Measurements from ENCODE around the gene IFT81. TPM values are rescaled to one million over a fixed set of nuclear protein-coding genes. Genes with fewer than 3 reads are reported as not detected.

IFT81 gene
- total and polyA plus RNA-seq, 2 donors = 7.3 to 8.0 TPM

DNA sequence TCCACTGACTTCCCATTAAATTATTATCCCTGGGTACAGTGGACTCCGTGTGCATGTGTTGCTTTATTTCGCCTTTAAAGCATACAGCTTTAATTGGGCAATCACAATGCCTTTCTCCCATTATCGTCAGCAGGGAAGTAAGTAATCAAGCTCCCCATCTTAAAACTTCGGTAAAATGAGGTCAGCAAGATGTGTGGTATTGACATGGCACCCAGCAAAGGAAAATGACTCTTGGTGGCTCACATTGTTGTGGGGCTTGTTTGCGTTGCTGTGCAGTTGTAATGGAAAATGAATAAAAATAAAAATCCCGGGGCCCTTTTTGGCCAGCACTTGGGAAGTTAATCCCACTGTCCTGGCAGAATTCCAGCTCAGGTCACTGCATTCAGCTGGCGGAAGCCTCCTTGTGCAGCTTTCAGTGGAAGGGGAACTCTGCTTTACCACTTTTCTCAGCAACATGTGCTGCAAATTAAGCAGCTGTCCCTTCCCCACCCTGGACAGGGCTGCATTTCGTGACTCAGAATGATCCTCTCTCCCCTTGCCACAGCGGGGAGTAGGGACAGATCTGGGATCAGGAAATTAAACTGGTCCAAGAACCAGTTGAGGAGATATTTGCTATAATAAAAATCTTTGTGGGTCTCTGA, 142.9 kb downstream of the IFT81 start:
- no peaks in the 10 kb centered on the region for H3K36me3 ChIP-seq (ENCODE audit: control insufficient read depth in 2 of 2, insufficient read depth in 2 of 2, low read length in 1 of 2)
- peaks cover 4 to 9% of the 10 kb centered on the region in 2 donors for H3K4me1 ChIP-seq (ENCODE audit: control insufficient read depth in 2 of 2, insufficient read depth in 2 of 2, low read length in 2 of 2)
- DNase-seq (ENCODE audit: low read depth in 6 of 9, low spot score in 9 of 9) = no peak
- no peaks in the 10 kb centered on the region for H3K9me3 ChIP-seq (ENCODE audit: control insufficient read depth in 2 of 2, insufficient read depth in 1 of 2, low read length in 1 of 2)
- no peaks in the 10 kb centered on the region for H3K27me3 ChIP-seq (ENCODE audit: control insufficient read depth in 2 of 2, insufficient read depth in 1 of 2, low read length in 1 of 2)
- H3K27ac ChIP-seq (ENCODE audit: low read depth in 1 of 2, low read length in 1 of 2) = peak overlapping the region in 1 of 2 donors; percentile 46
- H3K4me3 ChIP-seq (ENCODE audit: low read length in 2 of 2) = no peak overlapping the region
- WGBS = 76% methylated on average over 9 of the region's 9 CpGs

Other genes starting within 250 kb of the IFT81 start
- 20.7 TPM for gene GLTP, start 243.8 kb upstream of the IFT81 start, total RNA-seq
- 78.5 TPM for gene GLTP, start 243.8 kb upstream of the IFT81 start, polyA plus RNA-seq
- gene TCHP, start 224.1 kb upstream of the IFT81 start, total RNA-seq = 8.0 TPM
- 10.0 TPM for gene TCHP, start 224.1 kb upstream of the IFT81 start, polyA plus RNA-seq
- 41.9 TPM for gene GIT2, start 128.0 kb upstream of the IFT81 start, total RNA-seq
- 37.6 TPM for gene GIT2, start 128.0 kb upstream of the IFT81 start, polyA plus RNA-seq
- 47.2 TPM for gene ANKRD13A, start 124.9 kb upstream of the IFT81 start, total RNA-seq
- 30.8 TPM for gene ANKRD13A, start 124.9 kb upstream of the IFT81 start, polyA plus RNA-seq
- 16.6 TPM for gene C12orf76, start 75.8 kb upstream of the IFT81 start, total RNA-seq
- gene C12orf76, start 75.8 kb upstream of the IFT81 start, polyA plus RNA-seq = 21.5 TPM
- 33.8 TPM for gene ATP2A2, start 156.9 kb downstream of the IFT81 start, total RNA-seq
- 37.6 TPM for gene ATP2A2, start 156.9 kb downstream of the IFT81 start, polyA plus RNA-seq